ENCODE data around the gene RHBDL3.

RHBDL3 gene

DNA sequence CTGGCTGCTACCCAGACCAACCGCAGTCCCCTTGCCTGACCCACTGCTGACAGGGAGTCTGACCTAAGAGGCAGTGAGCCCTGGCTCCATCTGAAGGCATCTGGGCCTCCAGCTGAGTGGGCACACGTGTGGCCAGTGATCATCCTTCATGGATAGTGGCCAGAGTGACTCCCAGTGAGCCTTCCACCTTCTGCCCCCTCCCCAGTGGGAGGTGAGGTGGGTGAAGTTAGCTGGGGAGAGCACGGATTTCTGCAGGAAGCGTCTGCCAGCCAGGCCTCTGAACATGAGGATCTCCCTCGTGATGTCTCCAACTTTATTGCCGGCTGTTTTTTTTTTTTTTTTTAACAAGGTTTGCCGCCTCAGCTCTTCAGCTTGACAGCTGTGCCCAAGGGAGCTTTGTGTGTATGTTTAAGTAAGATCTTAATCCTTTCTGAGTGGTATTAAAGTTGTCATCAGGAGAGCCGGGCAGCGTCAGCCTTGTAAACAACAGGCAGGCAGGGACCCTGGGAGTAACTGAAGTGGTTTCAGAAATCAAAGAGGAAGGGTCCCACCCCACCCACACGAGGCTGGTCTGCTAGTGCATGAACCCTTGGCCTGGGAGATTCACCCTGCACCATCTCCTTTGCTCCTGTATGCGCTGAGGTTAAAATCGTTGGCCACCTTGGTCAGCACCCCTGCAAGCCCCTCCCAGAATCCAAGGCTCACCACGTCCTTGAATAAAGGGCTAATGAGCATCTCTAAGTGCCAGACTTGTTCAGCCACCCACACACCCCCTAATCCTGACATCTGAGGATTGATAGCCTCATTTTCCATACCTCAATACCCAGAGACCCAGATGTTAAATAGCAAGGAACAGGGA lies 33.3 kb downstream of the RHBDL3 start:
- H3K9ac ChIP-seq (ENCODE audit: low read length): no peak overlapping the region
- no peak overlapping the region for H3K27ac ChIP-seq (ENCODE audit: low read depth, low read length)
- no peaks in the 10 kb centered on the region for H4K20me1 ChIP-seq (ENCODE audit: low read depth, low read length)
- H3K4me2 ChIP-seq (ENCODE audit: low read depth, low read length, poor library complexity, severe bottlenecking): no peak overlapping the region
- no peak for TF ChIP-seq EZH2phosphoT487 (conservative IDR thresholded peaks at IDR 0.05; ENCODE audit: low read length)
- TF ChIP-seq, protein P1, sequence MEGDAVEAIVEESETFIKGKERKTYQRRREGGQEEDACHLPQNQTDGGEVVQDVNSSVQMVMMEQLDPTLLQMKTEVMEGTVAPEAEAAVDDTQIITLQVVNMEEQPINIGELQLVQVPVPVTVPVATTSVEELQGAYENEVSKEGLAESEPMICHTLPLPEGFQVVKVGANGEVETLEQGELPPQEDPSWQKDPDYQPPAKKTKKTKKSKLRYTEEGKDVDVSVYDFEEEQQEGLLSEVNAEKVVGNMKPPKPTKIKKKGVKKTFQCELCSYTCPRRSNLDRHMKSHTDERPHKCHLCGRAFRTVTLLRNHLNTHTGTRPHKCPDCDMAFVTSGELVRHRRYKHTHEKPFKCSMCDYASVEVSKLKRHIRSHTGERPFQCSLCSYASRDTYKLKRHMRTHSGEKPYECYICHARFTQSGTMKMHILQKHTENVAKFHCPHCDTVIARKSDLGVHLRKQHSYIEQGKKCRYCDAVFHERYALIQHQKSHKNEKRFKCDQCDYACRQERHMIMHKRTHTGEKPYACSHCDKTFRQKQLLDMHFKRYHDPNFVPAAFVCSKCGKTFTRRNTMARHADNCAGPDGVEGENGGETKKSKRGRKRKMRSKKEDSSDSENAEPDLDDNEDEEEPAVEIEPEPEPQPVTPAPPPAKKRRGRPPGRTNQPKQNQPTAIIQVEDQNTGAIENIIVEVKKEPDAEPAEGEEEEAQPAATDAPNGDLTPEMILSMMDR (IDR thresholded peaks at IDR 0.05; ENCODE audit: insufficient read depth, low read length, poor library complexity, severe bottlenecking): no peak
- H3K4me3 ChIP-seq (ENCODE audit: insufficient read depth, low read length, poor library complexity, severe bottlenecking): no peak overlapping the region
- no peak overlapping the region for H2AFZ ChIP-seq (ENCODE audit: low read depth, low read length, severe bottlenecking)
- no peaks in the 10 kb centered on the region for H3K9me3 ChIP-seq (ENCODE audit: insufficient read depth, low read length)
- no peaks in the 10 kb centered on the region for H3K79me2 ChIP-seq (ENCODE audit: insufficient read depth, low read length)
- no peaks in the 10 kb centered on the region for H3K36me3 ChIP-seq (ENCODE audit: low read length)
- H3F3A ChIP-seq (ENCODE audit: insufficient read depth): no peaks in the 10 kb centered on the region
- H3K9me2 ChIP-seq (replicated peaks; ENCODE audit: insufficient read depth, low read length): no peaks in the 10 kb centered on the region
- H3K27me3 ChIP-seq (ENCODE audit: low read length): no peaks in the 10 kb centered on the region

DNA sequence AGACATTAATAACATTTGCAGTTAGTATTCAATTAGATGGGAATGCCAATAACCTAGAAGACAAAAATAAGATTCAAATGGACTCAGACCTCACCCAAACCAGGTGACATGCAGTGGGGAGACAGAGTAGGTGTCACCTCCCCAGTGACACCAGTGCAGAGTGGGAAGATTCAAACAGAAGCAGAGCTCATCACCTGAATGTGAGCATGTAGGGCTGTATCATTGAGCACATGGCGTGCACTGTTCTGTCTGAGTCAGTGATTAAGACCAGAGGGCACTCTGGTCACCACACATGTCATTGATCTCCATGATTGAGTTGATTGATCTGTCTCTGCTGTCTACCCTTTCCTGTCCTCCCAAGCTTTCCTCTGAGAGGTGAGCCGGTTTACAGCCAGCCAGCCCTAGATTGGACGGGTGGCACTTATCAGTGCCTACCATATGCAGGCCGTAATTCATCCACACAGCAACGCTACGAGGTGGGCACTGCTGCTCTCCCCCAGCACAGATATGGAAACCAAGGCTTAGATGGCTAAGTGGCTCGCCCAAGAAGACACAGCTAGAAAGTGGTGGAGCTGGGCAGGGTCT lies 34.0 kb downstream of the RHBDL3 start:
- H3K4me2 ChIP-seq (ENCODE audit: low read depth, low read length, poor library complexity, severe bottlenecking): no peak overlapping the region
- H3K27ac ChIP-seq (ENCODE audit: low read depth, low read length): no peak overlapping the region

DNA sequence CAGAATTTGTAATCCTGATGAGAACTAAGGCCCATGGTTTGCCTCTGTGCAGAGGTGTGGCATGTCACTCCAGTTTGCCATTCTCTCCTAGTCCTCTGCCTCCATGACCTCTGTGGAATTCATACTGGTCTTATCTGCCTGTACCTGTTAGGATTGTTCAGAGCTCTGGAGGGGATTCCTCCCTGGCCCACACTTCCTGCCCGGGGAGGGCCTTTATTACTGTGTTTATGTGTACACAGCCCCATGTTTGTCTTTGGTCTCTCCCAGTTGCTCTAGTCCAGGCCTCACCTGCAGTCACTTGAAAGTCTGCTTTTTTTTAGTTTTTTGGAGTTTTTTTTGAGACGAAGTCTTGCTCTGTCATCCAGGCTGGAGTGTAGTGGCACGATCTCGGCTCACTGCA lies 36.4 kb downstream of the RHBDL3 start:
- no peak overlapping the region for H3K27ac ChIP-seq (ENCODE audit: low read depth, low read length)
- H3K9ac ChIP-seq (ENCODE audit: low read length): no peak overlapping the region
- H3K27me3 ChIP-seq (ENCODE audit: low read length): no peaks in the 10 kb centered on the region

More for the DNA sequence above, 34.0 kb downstream of the RHBDL3 start:
- H3K9me3 ChIP-seq (ENCODE audit: insufficient read depth, low read length): no peaks in the 10 kb centered on the region
- H3K9ac ChIP-seq (ENCODE audit: low read length): no peak overlapping the region
- H3K36me3 ChIP-seq (ENCODE audit: low read length): no peaks in the 10 kb centered on the region
- no peaks in the 10 kb centered on the region for H4K20me1 ChIP-seq (ENCODE audit: low read depth, low read length)
- H3K79me2 ChIP-seq (ENCODE audit: insufficient read depth, low read length): no peaks in the 10 kb centered on the region
- H3F3A ChIP-seq (ENCODE audit: insufficient read depth): no peaks in the 10 kb centered on the region
- no peaks in the 10 kb centered on the region for H3K9me2 ChIP-seq (replicated peaks; ENCODE audit: insufficient read depth, low read length)
- H3K4me3 ChIP-seq (ENCODE audit: insufficient read depth, low read length, poor library complexity, severe bottlenecking): no peak overlapping the region
- no peak overlapping the region for H2AFZ ChIP-seq (ENCODE audit: low read depth, low read length, severe bottlenecking)
- no peaks in the 10 kb centered on the region for H3K27me3 ChIP-seq (ENCODE audit: low read length)
- TF ChIP-seq, protein P1 (IDR thresholded peaks at IDR 0.05; ENCODE audit: insufficient read depth, low read length, poor library complexity, severe bottlenecking): no peak
- TF ChIP-seq EZH2phosphoT487 (conservative IDR thresholded peaks at IDR 0.05; ENCODE audit: low read length): no peak

More for the DNA sequence above, 36.4 kb downstream of the RHBDL3 start:
- no peaks in the 10 kb centered on the region for H3K9me3 ChIP-seq (ENCODE audit: insufficient read depth, low read length)
- H3K4me3 ChIP-seq (ENCODE audit: insufficient read depth, low read length, poor library complexity, severe bottlenecking): no peak overlapping the region
- H3K4me2 ChIP-seq (ENCODE audit: low read depth, low read length, poor library complexity, severe bottlenecking): no peak overlapping the region
- TF ChIP-seq, protein P1 (IDR thresholded peaks at IDR 0.05; ENCODE audit: insufficient read depth, low read length, poor library complexity, severe bottlenecking): no peak
- TF ChIP-seq EZH2phosphoT487 (conservative IDR thresholded peaks at IDR 0.05; ENCODE audit: low read length): no peak
- no peaks in the 10 kb centered on the region for H3F3A ChIP-seq (ENCODE audit: insufficient read depth)
- no peak overlapping the region for H2AFZ ChIP-seq (ENCODE audit: low read depth, low read length, severe bottlenecking)
- no peaks in the 10 kb centered on the region for H3K79me2 ChIP-seq (ENCODE audit: insufficient read depth, low read length)
- no peaks in the 10 kb centered on the region for H3K9me2 ChIP-seq (replicated peaks; ENCODE audit: insufficient read depth, low read length)
- H4K20me1 ChIP-seq (ENCODE audit: low read depth, low read length): no peaks in the 10 kb centered on the region
- H3K36me3 ChIP-seq (ENCODE audit: low read length): no peaks in the 10 kb centered on the region

Measured in SU-DHL-6 (cell line).